A673 (cell line): ENCODE data around the gene CDK14. TPM values are rescaled to one million over a fixed set of nuclear protein-coding genes. Genes with fewer than 3 reads are reported as not detected.

Experiments
- BruUV-seq: library from RNA; stranded (reverse); fragments of 400-500 nt; replicated peaks from 2 replicates; lab custom pipeline; 2021; lab: Mats Ljungman, UMichigan
- CTCF ChIA-PET: fragments of 300-600 bp; sonication (Branson Sonifier 250); formaldehyde crosslinking; loops from one replicate; lab custom pipeline; 2022; ENCODE audit warnings: antibody characterized with exemption; lab: Charles Lee
- POLR2A ChIA-PET: fragments of 300-600 bp; sonication (Branson Sonifier 250); formaldehyde crosslinking; loops from one replicate; lab custom pipeline; 2022; ENCODE audit warnings: antibody characterized with exemption; ENCODE audit not compliant: low non-redundant PET; lab: Charles Lee
- DNase-seq: peaks from one replicate; pipeline ENCODE4 v3.0.0-alpha.2; 2015; ENCODE audit warnings: low spot score
- H3K27ac ChIP-seq: fragments of 200-600 bp; sonication (generic); 2 replicates; pipeline ENCODE4 v1.5.1; 2016; ENCODE audit warnings: mixed run types, low read depth, mild to moderate bottlenecking, mixed read lengths, antibody characterized with exemption, low read length; ENCODE audit not compliant: poor library complexity, severe bottlenecking
- H3K27me3 ChIP-seq: fragments of 200-600 bp; sonication (generic); replicated peaks from 2 replicates; pipeline ENCODE4 v1.6.1; 2017; ENCODE audit warnings: mixed run types, low read depth, mild to moderate bottlenecking, mixed read lengths, antibody characterized with exemption, low read length; ENCODE audit not compliant: insufficient read depth, poor library complexity
- H3K36me3 ChIP-seq: fragments of 200-600 bp; sonication (generic); 2 replicates; pipeline ENCODE4 v1.6.1; 2016; ENCODE audit warnings: mixed run types, mild to moderate bottlenecking, mixed read lengths, antibody characterized with exemption, low read length; ENCODE audit not compliant: insufficient read depth, poor library complexity, severe bottlenecking
- H3K4me1 ChIP-seq: fragments of 200-600 bp; sonication (generic); 2 replicates; pipeline ENCODE4 v1.6.1; 2017; ENCODE audit warnings: mixed run types, mild to moderate bottlenecking, mixed read lengths, antibody characterized with exemption, low read length; ENCODE audit not compliant: insufficient read depth, poor library complexity, severe bottlenecking
- H3K4me3 ChIP-seq: fragments of 200-600 bp; sonication (generic); 2 replicates; pipeline ENCODE4 v1.5.1; 2016; ENCODE audit warnings: low read depth, mixed run types, mild to moderate bottlenecking, mixed read lengths, low read length; ENCODE audit not compliant: poor library complexity, severe bottlenecking
- H3K9me3 ChIP-seq: fragments of 200-600 bp; sonication (generic); 2 replicates; pipeline ENCODE4 v1.6.1; 2016; ENCODE audit warnings: mixed run types, low read depth, mild to moderate bottlenecking, mixed read lengths, antibody characterized with exemption, low read length; ENCODE audit not compliant: poor library complexity, severe bottlenecking
- EZH2 ChIP-seq: fragments of 200-600 bp; sonication (generic); IDR thresholded peaks from 2 replicates; pipeline ENCODE4 v1.6.1; 2017; ENCODE audit warnings: borderline replicate concordance, low read depth, mild to moderate bottlenecking, mixed read lengths, antibody characterized with exemption, low read length; ENCODE audit not compliant: poor library complexity, severe bottlenecking
- intact Hi-C: fragments of 100-400 bp; cut with micrococcal nuclease; formaldehyde crosslinking; loops from one replicate; pipeline ENCODE4 v1.10.0; 2022; ENCODE audit not compliant: unreplicated experiment
- total RNA-seq: library from RNA; stranded (reverse); gene quantifications from 2 replicates; pipeline ENCODE4 v1.2.3, GENCODE V29; 2021
- TF ChIP-seq, protein P1 (sequence below): fragments of 300-800, 200-600 bp; sonication (generic); conservative IDR thresholded peaks from 2 replicates; pipeline ENCODE4 v1.5.1; 2017; ENCODE audit warnings: low read depth, mild to moderate bottlenecking, antibody characterized with exemption, low read length, moderate library complexity, mixed read lengths

Gene CDK14
- total RNA-seq, 1 experiment from 2014 or later, result 128 TPM

DNA sequence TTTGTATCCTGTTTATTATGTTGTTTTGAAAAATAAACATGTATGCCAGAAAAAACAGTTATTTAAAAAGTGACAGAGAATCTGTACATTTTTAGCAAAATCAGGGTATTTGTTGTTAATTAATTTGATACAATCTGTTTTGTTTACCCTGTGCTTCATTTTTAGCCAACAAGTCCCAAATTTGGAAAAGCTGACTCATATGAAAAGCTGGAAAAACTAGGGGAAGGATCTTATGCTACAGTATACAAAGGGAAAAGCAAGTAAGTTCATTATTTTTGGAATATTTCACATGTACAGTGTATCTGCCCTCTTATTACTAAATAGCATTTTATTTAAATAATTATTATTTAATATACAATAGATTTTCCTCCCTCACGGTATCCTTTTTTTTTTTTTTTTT, 151.4 kb downstream of the CDK14 start:
- TF ChIP-seq, protein P1, sequence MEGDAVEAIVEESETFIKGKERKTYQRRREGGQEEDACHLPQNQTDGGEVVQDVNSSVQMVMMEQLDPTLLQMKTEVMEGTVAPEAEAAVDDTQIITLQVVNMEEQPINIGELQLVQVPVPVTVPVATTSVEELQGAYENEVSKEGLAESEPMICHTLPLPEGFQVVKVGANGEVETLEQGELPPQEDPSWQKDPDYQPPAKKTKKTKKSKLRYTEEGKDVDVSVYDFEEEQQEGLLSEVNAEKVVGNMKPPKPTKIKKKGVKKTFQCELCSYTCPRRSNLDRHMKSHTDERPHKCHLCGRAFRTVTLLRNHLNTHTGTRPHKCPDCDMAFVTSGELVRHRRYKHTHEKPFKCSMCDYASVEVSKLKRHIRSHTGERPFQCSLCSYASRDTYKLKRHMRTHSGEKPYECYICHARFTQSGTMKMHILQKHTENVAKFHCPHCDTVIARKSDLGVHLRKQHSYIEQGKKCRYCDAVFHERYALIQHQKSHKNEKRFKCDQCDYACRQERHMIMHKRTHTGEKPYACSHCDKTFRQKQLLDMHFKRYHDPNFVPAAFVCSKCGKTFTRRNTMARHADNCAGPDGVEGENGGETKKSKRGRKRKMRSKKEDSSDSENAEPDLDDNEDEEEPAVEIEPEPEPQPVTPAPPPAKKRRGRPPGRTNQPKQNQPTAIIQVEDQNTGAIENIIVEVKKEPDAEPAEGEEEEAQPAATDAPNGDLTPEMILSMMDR, result no peak
- TF ChIP-seq EZH2, result no peak
- Histone ChIP-seq H3K27ac (no peak overlapping the region), H3K36me3 (peaks cover 4% of the 10 kb centered on the region), H3K4me1 (peaks cover 23% of the 10 kb centered on the region), H3K27me3 (no peaks in the 10 kb centered on the region), H3K9me3 (no peaks in the 10 kb centered on the region), H3K4me3 (no peak overlapping the region)
- BruUV-seq, result no TSS peak
- ChIA-PET POLR2A (no interaction called here), CTCF (no interaction called here)
- intact Hi-C loops, result loop anchor here (10.0 kb wide), 1 partner anchor 293 kb away; no protein-coding TSS in a partner anchor
- DNase-seq, result no peak

- intact Hi-C loops, result loop anchor here (10.0 kb wide), 1 partner anchor 294 kb away; no protein-coding TSS in a partner anchor
- TF ChIP-seq, protein P1, result no peak
- TF ChIP-seq EZH2, result no peak
- no peak overlapping the region for H3K27ac ChIP-seq
- no peaks in the 10 kb centered on the region for H3K9me3 ChIP-seq
- CTCF ChIA-PET, result interaction anchor here (1.2 to 1.4 kb wide), 3 partner anchors 12 to 294 kb away, joined by 3 to 5 read pairs (median 4); no protein-coding TSS in a partner anchor
- H3K4me1 ChIP-seq, result peaks cover 23% of the 10 kb centered on the region
- no peaks in the 10 kb centered on the region for H3K27me3 ChIP-seq
- peaks cover 4% of the 10 kb centered on the region for H3K36me3 ChIP-seq
- POLR2A ChIA-PET, result interaction anchor here (0.5 kb wide), 1 partner anchor 34 kb away, joined by 11 read pairs; no protein-coding TSS in a partner anchor
- no peak overlapping the region for H3K4me3 ChIP-seq
- DNase-seq, result no peak
- no TSS peak for BruUV-seq
These were observed 153.1 kb downstream of the CDK14 start for GRCh38 chr7:90749262-90749661.

- no TSS peak for BruUV-seq
- peak; percentile 75 for DNase-seq
- Histone ChIP-seq H3K27ac (no peak overlapping the region), H3K4me1 (peaks cover 23% of the 10 kb centered on the region), H3K36me3 (peaks cover 4% of the 10 kb centered on the region), H3K9me3 (no peaks in the 10 kb centered on the region), H3K27me3 (no peaks in the 10 kb centered on the region), H3K4me3 (no peak overlapping the region)
- TF ChIP-seq EZH2, result no peak
- TF ChIP-seq, protein P1, result peak; percentile 63
- POLR2A ChIA-PET, result interaction anchor here (0.5 kb wide), 1 partner anchor 35 kb away, joined by 11 read pairs; no protein-coding TSS in a partner anchor
- intact Hi-C loops, result loop anchor here (10.0 kb wide), 1 partner anchor 295 kb away; no protein-coding TSS in a partner anchor
- CTCF ChIA-PET, result interaction anchor here (1.2 to 1.4 kb wide), 3 partner anchors 13 to 295 kb away, joined by 3 to 5 read pairs (median 4); no protein-coding TSS in a partner anchor
These were observed 153.7 kb downstream of the CDK14 start for GRCh38 chr7:90749774-90750173.
